ENCODE data around the gene MRPL46. TPM values are rescaled to one million over a fixed set of nuclear protein-coding genes. Genes with fewer than 3 reads are reported as not detected.

MRPL46 gene
- total and polyA plus RNA-seq, 2 experiments from 2014 or later = 20.9 to 39.1 TPM

GRCh38 chr15:88489321-88489720, 22.1 kb upstream of the MRPL46 start (continued):
- TF ChIP-seq CTCF (conservative IDR thresholded peaks at IDR 0.05; ENCODE audit: low read depth in 2 of 2) = peak; percentile 39 to 64

- Mint-ChIP-seq H3K27me3 (ENCODE audit: insufficient read depth, low read depth, poor library complexity) (peaks cover 9% of the 10 kb centered on the region), H3K9me3 (no peaks in the 10 kb centered on the region), H3K27ac (peak overlapping the region; percentile 43; the same call in 1 of the 2 replicates), H3K4me1 (peaks cover 34% of the 10 kb centered on the region), H3K4me3 (no peak overlapping the region), H3K36me3 (ENCODE audit: low read depth) (no peaks in the 10 kb centered on the region)
- peak overlapping the region; percentile 72; the same call in 1 of the 2 replicates for H2AFZ ChIP-seq
- H3K79me2 ChIP-seq (replicated peaks; ENCODE audit: insufficient read depth) = no peaks in the 10 kb centered on the region
- DNase-seq (ENCODE audit: low spot score) (peak; percentile 24), ATAC-seq (peak; percentile 19; the same call in 2 of the 3 replicates)
- H3K36me3 ChIP-seq (ENCODE audit: insufficient read depth) = no peaks in the 10 kb centered on the region
- no peak overlapping the region for H3K27ac ChIP-seq (ENCODE audit: low read depth)
- H3F3A ChIP-seq (replicated peaks; ENCODE audit: low read depth) = no peaks in the 10 kb centered on the region
- H3K4me1 ChIP-seq (ENCODE audit: insufficient read depth) = peaks cover 28% of the 10 kb centered on the region
- no peak overlapping the region for H3K4me2 ChIP-seq
- no peaks in the 10 kb centered on the region for H4K20me1 ChIP-seq (replicated peaks; ENCODE audit: insufficient read depth)
- no peaks in the 10 kb centered on the region for H3K27me3 ChIP-seq (ENCODE audit: insufficient read depth)
- no peaks in the 10 kb centered on the region for H3K9me2 ChIP-seq (ENCODE audit: insufficient read depth)
- no peak overlapping the region for H3K4me3 ChIP-seq
- TF ChIP-seq JUNB (IDR thresholded peaks at IDR 0.05; ENCODE audit: unreplicated experiment) = no peak
- no peak for TF ChIP-seq POLR2AphosphoS5 (IDR thresholded peaks at IDR 0.05; ENCODE audit: low read depth)
- no peak for TF ChIP-seq ETS1 (IDR thresholded peaks at IDR 0.05)
- TF ChIP-seq EZH2 (IDR thresholded peaks at IDR 0.05; ENCODE audit: low read depth, unreplicated experiment) = no peak
- no peak for TF ChIP-seq EZH2phosphoT487 (IDR thresholded peaks at IDR 0.05; ENCODE audit: unreplicated experiment)
- TF ChIP-seq STAT1 (IDR thresholded peaks at IDR 0.05; ENCODE audit: unreplicated experiment) = no peak
- no peak for TF ChIP-seq ZNF331 (CRISPR knock-in tag; IDR thresholded peaks at IDR 0.05; ENCODE audit: low read depth)
- TF ChIP-seq CREB1 (CRISPR knock-in tag; IDR thresholded peaks at IDR 0.05; ENCODE audit: low read depth) = no peak
- no peak for TF ChIP-seq REST (IDR thresholded peaks at IDR 0.05; ENCODE audit: unreplicated experiment)
- no peak for TF ChIP-seq CTCF (conservative IDR thresholded peaks at IDR 0.05; ENCODE audit: low read depth in 2 of 2)
- TF ChIP-seq ZNF114 (CRISPR knock-in tag; IDR thresholded peaks at IDR 0.05) = no peak
- TF ChIP-seq NANOG (IDR thresholded peaks at IDR 0.05; ENCODE audit: borderline replicate concordance) = no peak
Observed at GRCh38 chr15:88487796-88488523, 20.8 kb upstream of the MRPL46 start.
